Ascending aorta (tissue), 2 donors: ENCODE data around the gene TRPT1. TPM values are rescaled to one million over a fixed set of nuclear protein-coding genes. Genes with fewer than 3 reads are reported as not detected.

ENCODE experiments used
- DNase-seq, 2 donors: peaks; one replicate each; pipeline ENCODE4 v3.0.0-alpha.2; 2019; ENCODE audit warnings: low spot score in 2 of 2
- H3K27ac ChIP-seq, 2 donors: fragments of 200-600 bp; sonication (generic); one replicate each; pipeline ENCODE4 v1.5.1; 2016 to 2017; ENCODE audit warnings: mild to moderate bottlenecking in 1 of 2
- H3K27me3 ChIP-seq: fragments of 200-600 bp; sonication (generic); one replicate; pipeline ENCODE4 v1.5.1; 2017
- H3K36me3 ChIP-seq, 2 donors: fragments of 200-600 bp; sonication (generic); one replicate each; pipeline ENCODE4 v1.5.1; 2016
- H3K4me1 ChIP-seq, 2 donors: fragments of 200-600 bp; sonication (generic); one replicate each; pipeline ENCODE4 v1.5.1; 2016 to 2017; ENCODE audit warnings: mild to moderate bottlenecking in 1 of 2
- H3K4me3 ChIP-seq, 2 donors: fragments of 200-600 bp; sonication (generic); one replicate each; pipeline ENCODE4 v1.5.1; 2016 to 2017; ENCODE audit warnings: mild to moderate bottlenecking in 1 of 2
- H3K9me3 ChIP-seq, 2 donors: fragments of 200-600 bp; sonication (generic); one replicate each; pipeline ENCODE4 v1.5.1; 2016
- intact Hi-C: fragments of 100-400 bp; cut with DNase I; formaldehyde crosslinking; loops from one replicate; pipeline ENCODE4 v1.15.1; 2023
- total RNA-seq: library from RNA; depleted of rRNA; stranded (reverse); fragments of >200 nt; gene quantifications from one replicate; pipeline ENCODE4 v1.1.0, GENCODE V29; 2016
- TF ChIP-seq, protein P1 (sequence below), 3 experiments: fragments of 200-600 bp in 2 of 3; fragments of 450-650 bp in 1 of 3; sonication (generic) in 2 of 3; IDR thresholded peaks; one replicate each; pipeline ENCODE4 v1.5.1; 2016 to 2019; ENCODE audit warnings: antibody characterized with exemption in 3 of 3, mild to moderate bottlenecking in 1 of 3, moderate library complexity in 1 of 3

The TRPT1 gene
- total RNA-seq, 1 donor from 2014 or later, result 224 TPM

- peak overlapping the region; percentile 71 to 99 for H3K4me3 ChIP-seq
- H3K36me3 ChIP-seq, result peaks cover 28 to 40% of the 10 kb centered on the region in 2 donors
- TF ChIP-seq, protein P1, sequence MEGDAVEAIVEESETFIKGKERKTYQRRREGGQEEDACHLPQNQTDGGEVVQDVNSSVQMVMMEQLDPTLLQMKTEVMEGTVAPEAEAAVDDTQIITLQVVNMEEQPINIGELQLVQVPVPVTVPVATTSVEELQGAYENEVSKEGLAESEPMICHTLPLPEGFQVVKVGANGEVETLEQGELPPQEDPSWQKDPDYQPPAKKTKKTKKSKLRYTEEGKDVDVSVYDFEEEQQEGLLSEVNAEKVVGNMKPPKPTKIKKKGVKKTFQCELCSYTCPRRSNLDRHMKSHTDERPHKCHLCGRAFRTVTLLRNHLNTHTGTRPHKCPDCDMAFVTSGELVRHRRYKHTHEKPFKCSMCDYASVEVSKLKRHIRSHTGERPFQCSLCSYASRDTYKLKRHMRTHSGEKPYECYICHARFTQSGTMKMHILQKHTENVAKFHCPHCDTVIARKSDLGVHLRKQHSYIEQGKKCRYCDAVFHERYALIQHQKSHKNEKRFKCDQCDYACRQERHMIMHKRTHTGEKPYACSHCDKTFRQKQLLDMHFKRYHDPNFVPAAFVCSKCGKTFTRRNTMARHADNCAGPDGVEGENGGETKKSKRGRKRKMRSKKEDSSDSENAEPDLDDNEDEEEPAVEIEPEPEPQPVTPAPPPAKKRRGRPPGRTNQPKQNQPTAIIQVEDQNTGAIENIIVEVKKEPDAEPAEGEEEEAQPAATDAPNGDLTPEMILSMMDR (IDR thresholded peaks at IDR 0.05), result no peak
- intact Hi-C loops, result no loop called here
- H3K27me3 ChIP-seq, result no peaks in the 10 kb centered on the region
- H3K27ac ChIP-seq, result peak overlapping the region; percentile 90 to 98
- peaks cover 17 to 32% of the 10 kb centered on the region in 2 donors for H3K4me1 ChIP-seq
- no peak for DNase-seq
- H3K9me3 ChIP-seq, result no peaks in the 10 kb centered on the region
Observed at GRCh38 chr11:64268025-64268892, 42.3 kb upstream of the TRPT1 start.

GRCh38 chr11:64267207-64267945 is 41.4 kb upstream of the TRPT1 start:
- no peak for DNase-seq
- Histone ChIP-seq H3K27ac (peak overlapping the region; percentile 90 to 98), H3K9me3 (no peaks in the 10 kb centered on the region), H3K27me3 (no peaks in the 10 kb centered on the region), H3K4me1 (peaks cover 17 to 32% of the 10 kb centered on the region in 2 donors), H3K36me3 (peaks cover 37 to 49% of the 10 kb centered on the region in 2 donors), H3K4me3 (no peak overlapping the region)
- TF ChIP-seq, protein P1 (IDR thresholded peaks at IDR 0.05), result no peak
- intact Hi-C loops, result no loop called here

DNA sequence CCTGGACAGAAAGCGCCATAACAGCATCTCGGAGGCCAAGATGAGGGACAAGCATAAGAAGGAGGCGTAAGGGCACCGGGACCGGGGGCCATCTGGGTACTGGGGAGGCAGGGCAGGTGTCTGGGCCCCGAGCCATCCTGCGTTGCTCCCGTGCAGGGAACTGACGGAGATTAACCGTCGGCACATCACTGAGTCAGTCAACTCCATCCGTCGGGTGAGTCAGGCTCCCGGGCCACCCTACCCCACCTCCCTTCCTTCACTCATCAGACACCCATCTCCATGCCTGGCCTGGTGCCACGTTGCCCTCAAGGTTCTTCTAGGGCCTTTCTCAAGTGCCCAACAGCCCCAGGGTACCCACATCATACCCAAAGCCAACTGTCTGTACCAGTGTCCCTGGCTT is 40.4 kb upstream of the TRPT1 start:
- H3K27me3 ChIP-seq, result no peaks in the 10 kb centered on the region
- H3K4me3 ChIP-seq, result no peak overlapping the region
- H3K9me3 ChIP-seq, result no peaks in the 10 kb centered on the region
- no peak overlapping the region for H3K27ac ChIP-seq
- intact Hi-C loops, result no loop called here
- peaks cover 47 to 59% of the 10 kb centered on the region in 2 donors for H3K36me3 ChIP-seq
- DNase-seq, result no peak
- TF ChIP-seq, protein P1 (IDR thresholded peaks at IDR 0.05), result no peak
- H3K4me1 ChIP-seq, result peaks cover 11 to 23% of the 10 kb centered on the region in 2 donors

GRCh38 chr11:64265176-64266160 is 39.5 kb upstream of the TRPT1 start:
- intact Hi-C loops, result no loop called here
- H3K36me3 ChIP-seq, result peaks cover 48 to 65% of the 10 kb centered on the region in 2 donors
- no peaks in the 10 kb centered on the region for H3K27me3 ChIP-seq
- no peaks in the 10 kb centered on the region for H3K9me3 ChIP-seq
- H3K4me3 ChIP-seq, result no peak overlapping the region
- H3K4me1 ChIP-seq, result peaks cover 11 to 23% of the 10 kb centered on the region in 2 donors
- no peak for DNase-seq
- TF ChIP-seq, protein P1 (IDR thresholded peaks at IDR 0.05), result no peak
- no peak overlapping the region for H3K27ac ChIP-seq

DNA sequence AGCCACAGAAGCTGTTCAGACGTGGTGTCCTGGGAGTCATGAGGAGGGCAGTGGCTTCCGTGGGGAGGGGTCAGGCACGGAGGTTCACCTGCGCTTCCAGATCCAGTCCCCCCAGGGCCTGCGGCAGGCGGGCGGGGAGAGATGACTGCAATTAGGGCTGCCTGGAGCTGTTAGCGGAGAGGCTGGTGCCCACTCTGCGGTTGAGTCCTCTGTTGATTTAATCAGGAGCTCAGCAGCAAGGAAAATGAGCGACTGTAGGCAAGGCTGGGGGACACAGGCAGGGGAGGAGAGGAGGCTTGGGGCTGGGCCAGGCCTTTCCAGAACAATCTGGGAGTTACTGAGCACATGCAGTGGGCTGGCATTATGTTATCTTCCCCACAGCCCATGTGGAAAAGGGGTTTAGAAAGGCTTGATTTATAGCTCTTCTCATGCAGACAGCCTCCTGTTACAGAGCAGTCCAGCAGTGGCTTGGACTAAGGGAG is 38.4 kb upstream of the TRPT1 start:
- no peak for DNase-seq
- Histone ChIP-seq H3K27me3 (no peaks in the 10 kb centered on the region), H3K36me3 (peaks cover 58 to 74% of the 10 kb centered on the region in 2 donors), H3K9me3 (no peaks in the 10 kb centered on the region), H3K4me1 (peaks cover 11 to 23% of the 10 kb centered on the region in 2 donors), H3K4me3 (no peak overlapping the region), H3K27ac (no peak overlapping the region)
- TF ChIP-seq, protein P1 (IDR thresholded peaks at IDR 0.05), result no peak
- intact Hi-C loops, result no loop called here
